ENCODE data around the gene PCBP1.

- no peak for TF ChIP-seq YY1 (IDR thresholded peaks at IDR 0.05; ENCODE audit: insufficient read depth, insufficient read length)
- TF ChIP-seq SUZ12 (IDR thresholded peaks at IDR 0.05; ENCODE audit: extremely low read depth, insufficient read depth, insufficient read length), result no peak
- no peak for TF ChIP-seq ZNF274 (IDR thresholded peaks at IDR 0.05; ENCODE audit: low read depth, low read length)
Measured at GRCh38 chr2:70123829-70124116, 36.5 kb downstream of the PCBP1 start.

All from NT2/D1 (cell line).